ENCODE results near the gene AP1B1.

AP1B1 gene

GRCh38 chr22:29319072-29319471, 69.3 kb downstream of the AP1B1 start:
- peaks cover 11% of the 10 kb centered on the region for H3K4me1 Mint-ChIP-seq
- H3K9me3 Mint-ChIP-seq = no peaks in the 10 kb centered on the region
- H3K4me3 Mint-ChIP-seq = no peak overlapping the region
- H3K27me3 Mint-ChIP-seq = peaks cover 12% of the 10 kb centered on the region
- no peaks in the 10 kb centered on the region for H3K36me3 Mint-ChIP-seq
- no peak overlapping the region for H3K27ac Mint-ChIP-seq

GRCh38 chr22:29317827-29318454, 70.4 kb downstream of the AP1B1 start:
- H3K36me3 Mint-ChIP-seq = no peaks in the 10 kb centered on the region
- no peaks in the 10 kb centered on the region for H3K9me3 Mint-ChIP-seq
- H3K27me3 Mint-ChIP-seq = peaks cover 21% of the 10 kb centered on the region
- no peak overlapping the region for H3K4me3 Mint-ChIP-seq
- no peak overlapping the region for H3K27ac Mint-ChIP-seq
- H3K4me1 Mint-ChIP-seq = peaks cover 19% of the 10 kb centered on the region

- H3K9me3 Mint-ChIP-seq = no peaks in the 10 kb centered on the region
- peaks cover 24% of the 10 kb centered on the region for H3K4me1 Mint-ChIP-seq
- H3K27ac Mint-ChIP-seq = no peak overlapping the region
- peaks cover 29% of the 10 kb centered on the region for H3K27me3 Mint-ChIP-seq
- H3K4me3 Mint-ChIP-seq = peak overlapping the region; percentile 19
- no peaks in the 10 kb centered on the region for H3K36me3 Mint-ChIP-seq
Measured at GRCh38 chr22:29316141-29316828, 72.1 kb downstream of the AP1B1 start.

GRCh38 chr22:29315286-29316140, 72.9 kb downstream of the AP1B1 start, which contains the start of gene RASL10A:
TSS of gene RASL10A (minus strand) at chr22:29315697. CDS start at chr22:29315246, 451 bp downstream.
- Mint-ChIP-seq H3K4me1 (peaks cover 24% of the 10 kb centered on the region), H3K36me3 (no peaks in the 10 kb centered on the region), H3K27ac (no peak within 1 kb of the TSS), H3K27me3 (peaks cover 29% of the 10 kb centered on the region), H3K9me3 (no peaks in the 10 kb centered on the region), H3K4me3 (peak within 1 kb of the TSS; percentile 55)

- Mint-ChIP-seq H3K4me1 (peaks cover 24% of the 10 kb centered on the region), H3K27me3 (peaks cover 29% of the 10 kb centered on the region), H3K9me3 (no peaks in the 10 kb centered on the region), H3K36me3 (no peaks in the 10 kb centered on the region), H3K27ac (no peak overlapping the region), H3K4me3 (peak overlapping the region; percentile 55)
Measured at GRCh38 chr22:29314537-29315285, 73.7 kb downstream of the AP1B1 start.

GRCh38 chr22:29313576-29314466, 74.5 kb downstream of the AP1B1 start:
- Mint-ChIP-seq H3K4me1 (peaks cover 24% of the 10 kb centered on the region), H3K4me3 (peak overlapping the region; percentile 55), H3K9me3 (no peaks in the 10 kb centered on the region), H3K27ac (no peak overlapping the region), H3K36me3 (no peaks in the 10 kb centered on the region), H3K27me3 (peaks cover 29% of the 10 kb centered on the region)

- no peaks in the 10 kb centered on the region for H3K36me3 Mint-ChIP-seq
- peaks cover 24% of the 10 kb centered on the region for H3K4me1 Mint-ChIP-seq
- H3K4me3 Mint-ChIP-seq = no peak overlapping the region
- no peaks in the 10 kb centered on the region for H3K9me3 Mint-ChIP-seq
- H3K27ac Mint-ChIP-seq = no peak overlapping the region
- peaks cover 29% of the 10 kb centered on the region for H3K27me3 Mint-ChIP-seq
Measured at GRCh38 chr22:29313126-29313575, 75.2 kb downstream of the AP1B1 start.

GRCh38 chr22:29312218-29313125, 75.9 kb downstream of the AP1B1 start:
- peaks cover 29% of the 10 kb centered on the region for H3K27me3 Mint-ChIP-seq
- no peaks in the 10 kb centered on the region for H3K36me3 Mint-ChIP-seq
- H3K4me3 Mint-ChIP-seq = no peak overlapping the region
- no peaks in the 10 kb centered on the region for H3K9me3 Mint-ChIP-seq
- H3K4me1 Mint-ChIP-seq = peaks cover 24% of the 10 kb centered on the region
- no peak overlapping the region for H3K27ac Mint-ChIP-seq

GRCh38 chr22:29311464-29312217, 76.7 kb downstream of the AP1B1 start:
- peaks cover 28% of the 10 kb centered on the region for H3K27me3 Mint-ChIP-seq
- H3K36me3 Mint-ChIP-seq = no peaks in the 10 kb centered on the region

GRCh38 chr22:29310863-29311339, 77.5 kb downstream of the AP1B1 start:
- Mint-ChIP-seq H3K27ac (no peak overlapping the region), H3K36me3 (no peaks in the 10 kb centered on the region), H3K4me1 (peaks cover 25% of the 10 kb centered on the region), H3K4me3 (no peak overlapping the region), H3K27me3 (peaks cover 27% of the 10 kb centered on the region), H3K9me3 (no peaks in the 10 kb centered on the region)

More at GRCh38 chr22:29311464-29312217, 76.7 kb downstream of the AP1B1 start:
- H3K9me3 Mint-ChIP-seq = no peaks in the 10 kb centered on the region
- no peak overlapping the region for H3K4me3 Mint-ChIP-seq
- peaks cover 23% of the 10 kb centered on the region for H3K4me1 Mint-ChIP-seq
- H3K27ac Mint-ChIP-seq = no peak overlapping the region

GRCh38 chr22:29310065-29310862, 78.1 kb downstream of the AP1B1 start:
- H3K4me3 Mint-ChIP-seq = no peak overlapping the region
- H3K27me3 Mint-ChIP-seq = peaks cover 29% of the 10 kb centered on the region
- H3K4me1 Mint-ChIP-seq = peaks cover 27% of the 10 kb centered on the region
- H3K36me3 Mint-ChIP-seq = no peaks in the 10 kb centered on the region
- H3K27ac Mint-ChIP-seq = no peak overlapping the region
- H3K9me3 Mint-ChIP-seq = no peaks in the 10 kb centered on the region

GRCh38 chr22:29309332-29310064, 78.9 kb downstream of the AP1B1 start:
- Mint-ChIP-seq H3K27ac (no peak overlapping the region), H3K27me3 (peaks cover 28% of the 10 kb centered on the region), H3K36me3 (no peaks in the 10 kb centered on the region), H3K9me3 (no peaks in the 10 kb centered on the region), H3K4me3 (no peak overlapping the region), H3K4me1 (peaks cover 24% of the 10 kb centered on the region)
